GM21515 (cell line): ENCODE data around the gene TMEM145.
"Not testable (repeated sequence)": the region's sequence is repeated elsewhere in the genome, so short reads cannot be mapped to it uniquely, and the experiment has no call there.

Experiments used
- ATAC-seq: cut with Tn5 transposase; IDR thresholded peaks from one replicate; pipeline ENCODE4 v1.9.1; 2021; ENCODE audit not compliant: unreplicated experiment

The TMEM145 gene

GRCh38 chr19:42313840-42314755 is 989 bp downstream of the TMEM145 start:
- no peak for ATAC-seq

- no peak for ATAC-seq
These were observed 1.9 kb downstream of the TMEM145 start for GRCh38 chr19:42315024-42315423.

- no peak for ATAC-seq
These were observed 3.4 kb downstream of the TMEM145 start for GRCh38 chr19:42316223-42317211.

GRCh38 chr19:42317535-42317934 is 4.4 kb downstream of the TMEM145 start:
- ATAC-seq = no peak

- ATAC-seq = no peak
These were observed 9.2 kb downstream of the TMEM145 start for GRCh38 chr19:42322305-42322704.

- ATAC-seq = no peak
These were observed 10.4 kb downstream of the TMEM145 start for GRCh38 chr19:42323473-42323851.

GRCh38 chr19:42323852-42324654 is 10.9 kb downstream of the TMEM145 start:
- no peak for ATAC-seq

- no peak for ATAC-seq
These were observed 11.7 kb downstream of the TMEM145 start for GRCh38 chr19:42324655-42325307.

GRCh38 chr19:42325308-42325895 is 12.3 kb downstream of the TMEM145 start, which contains the start of gene MEGF8:
TSS of gene MEGF8 (plus strand) at chr19:42325635. CDS start at chr19:42326244, 609 bp downstream.
- peak; percentile 85 for ATAC-seq

- peak; percentile 21 for ATAC-seq
These were observed 13.0 kb downstream of the TMEM145 start for GRCh38 chr19:42325896-42326771.

- no peak for ATAC-seq
These were observed 13.9 kb downstream of the TMEM145 start for GRCh38 chr19:42326969-42327368.

GRCh38 chr19:42327381-42327780 is 14.3 kb downstream of the TMEM145 start:
- ATAC-seq = no peak

- no peak for ATAC-seq
These were observed 15.0 kb downstream of the TMEM145 start for GRCh38 chr19:42328106-42328505.

GRCh38 chr19:42328854-42329253 is 15.7 kb downstream of the TMEM145 start:
- ATAC-seq = no peak

- ATAC-seq = no peak
These were observed 17.2 kb downstream of the TMEM145 start for GRCh38 chr19:42330241-42330711.

GRCh38 chr19:42331333-42331732 is 18.2 kb downstream of the TMEM145 start:
- ATAC-seq = not testable (repeated sequence)

- no peak for ATAC-seq
These were observed 18.9 kb downstream of the TMEM145 start for GRCh38 chr19:42332059-42332458.

- ATAC-seq = no peak
These were observed 19.9 kb downstream of the TMEM145 start for GRCh38 chr19:42333018-42333417.
